ENCODE measurements around the gene HCAR2.
"Not testable (repeated sequence)": the region's sequence is repeated elsewhere in the genome, so short reads cannot be mapped to it uniquely, and the experiment has no call there.

The HCAR2 gene

DNA sequence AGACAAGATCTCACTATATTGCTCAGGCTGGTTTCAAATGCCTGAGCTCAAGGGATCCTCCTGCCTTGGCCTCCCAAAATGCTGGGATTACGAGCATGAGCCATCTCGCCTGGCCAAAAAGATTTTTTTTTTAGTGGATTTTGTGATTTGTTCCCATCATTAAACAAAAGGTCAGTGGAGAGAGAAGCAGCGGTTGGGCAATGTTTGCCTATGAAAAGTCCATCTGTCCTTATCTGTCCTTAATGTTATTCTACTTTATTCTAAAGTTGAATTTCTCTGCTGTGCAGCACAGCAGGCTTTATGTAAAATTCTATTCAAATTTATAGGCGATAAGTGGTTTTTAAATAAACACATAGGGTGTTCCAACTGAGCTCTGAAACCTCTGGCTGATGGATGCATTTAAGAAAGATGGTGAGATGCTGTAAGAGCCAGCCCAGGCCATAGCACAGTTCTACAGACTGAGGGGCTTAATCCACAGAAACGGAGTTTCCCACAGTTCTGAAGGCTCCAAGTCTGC lies 18.8 kb downstream of the HCAR2 start:
- ChIA-PET CTCF (no interaction called here), POLR2A (no interaction called here)
- TF ChIP-seq ARNT (IDR thresholded peaks at IDR 0.05) = no peak
- no peak for TF ChIP-seq FOXM1 (IDR thresholded peaks at IDR 0.05; ENCODE audit: borderline replicate concordance)
- TF ChIP-seq ELF4 (IDR thresholded peaks at IDR 0.05) = no peak
- no peak for TF ChIP-seq SP1 (IDR thresholded peaks at IDR 0.05)
- no peak for TF ChIP-seq ZNF384 (IDR thresholded peaks at IDR 0.05)
- no peak for TF ChIP-seq BHLHE40 (IDR thresholded peaks at IDR 0.05; ENCODE audit: borderline replicate concordance)
- TF ChIP-seq TARDBP (IDR thresholded peaks at IDR 0.05) = no peak
- TF ChIP-seq LEF1 (IDR thresholded peaks at IDR 0.05; ENCODE audit: borderline replicate concordance) = no peak
- TF ChIP-seq, protein P1, sequence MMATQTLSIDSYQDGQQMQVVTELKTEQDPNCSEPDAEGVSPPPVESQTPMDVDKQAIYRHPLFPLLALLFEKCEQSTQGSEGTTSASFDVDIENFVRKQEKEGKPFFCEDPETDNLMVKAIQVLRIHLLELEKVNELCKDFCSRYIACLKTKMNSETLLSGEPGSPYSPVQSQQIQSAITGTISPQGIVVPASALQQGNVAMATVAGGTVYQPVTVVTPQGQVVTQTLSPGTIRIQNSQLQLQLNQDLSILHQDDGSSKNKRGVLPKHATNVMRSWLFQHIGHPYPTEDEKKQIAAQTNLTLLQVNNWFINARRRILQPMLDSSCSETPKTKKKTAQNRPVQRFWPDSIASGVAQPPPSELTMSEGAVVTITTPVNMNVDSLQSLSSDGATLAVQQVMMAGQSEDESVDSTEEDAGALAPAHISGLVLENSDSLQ (IDR thresholded peaks at IDR 0.05) = no peak
- no peak for TF ChIP-seq FOXK2 (IDR thresholded peaks at IDR 0.05)
- no peak for TF ChIP-seq HDGF (IDR thresholded peaks at IDR 0.05; ENCODE audit: borderline replicate concordance)
- TF ChIP-seq CTBP1 (IDR thresholded peaks at IDR 0.05; ENCODE audit: borderline replicate concordance) = no peak
- no peak for TF ChIP-seq FOXA1 (IDR thresholded peaks at IDR 0.05)
- DNase-seq (ENCODE audit: extremely low spot score) = no peak

DNA sequence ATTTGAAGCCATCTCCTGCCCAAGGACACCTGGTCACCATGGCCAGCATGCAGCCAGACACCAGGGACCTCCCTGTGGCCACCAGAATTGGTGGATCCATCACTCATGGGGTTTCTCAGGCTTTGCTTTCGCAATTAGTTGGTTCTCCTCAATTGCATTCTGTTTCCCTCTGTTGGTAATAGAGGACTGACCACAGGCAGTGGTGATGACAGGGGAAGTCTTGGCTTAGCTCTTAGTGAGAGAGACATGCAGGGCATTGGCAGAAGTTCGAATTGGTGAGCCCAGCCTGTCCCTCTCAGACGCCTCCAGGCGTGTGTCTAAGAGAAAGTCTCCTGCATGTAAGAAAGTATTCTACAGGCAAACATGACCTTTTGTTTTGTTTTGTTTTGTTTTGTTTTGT lies 21.3 kb downstream of the HCAR2 start:
- POLR2A ChIA-PET = no interaction called here
- no peak for DNase-seq (ENCODE audit: extremely low spot score)
- CTCF ChIA-PET = no interaction called here
- TF ChIP-seq SP1 (IDR thresholded peaks at IDR 0.05) (no peak), LEF1 (IDR thresholded peaks at IDR 0.05; ENCODE audit: borderline replicate concordance) (no peak), ZNF384 (IDR thresholded peaks at IDR 0.05) (no peak), FOXA1 (IDR thresholded peaks at IDR 0.05) (no peak), ARNT (IDR thresholded peaks at IDR 0.05) (no peak), FOXM1 (IDR thresholded peaks at IDR 0.05; ENCODE audit: borderline replicate concordance) (no peak), HDGF (IDR thresholded peaks at IDR 0.05; ENCODE audit: borderline replicate concordance) (no peak), NFRKB (IDR thresholded peaks at IDR 0.05) (no peak), CTBP1 (IDR thresholded peaks at IDR 0.05; ENCODE audit: borderline replicate concordance) (no peak), L3MBTL2 (conservative IDR thresholded peaks at IDR 0.05) (no peak), FOXK2 (IDR thresholded peaks at IDR 0.05) (no peak), BHLHE40 (IDR thresholded peaks at IDR 0.05; ENCODE audit: borderline replicate concordance) (no peak), TARDBP (IDR thresholded peaks at IDR 0.05) (no peak), SUZ12 (IDR thresholded peaks at IDR 0.05) (no peak), ELF4 (IDR thresholded peaks at IDR 0.05) (no peak)
- TF ChIP-seq, protein P1 (IDR thresholded peaks at IDR 0.05) = no peak

DNA sequence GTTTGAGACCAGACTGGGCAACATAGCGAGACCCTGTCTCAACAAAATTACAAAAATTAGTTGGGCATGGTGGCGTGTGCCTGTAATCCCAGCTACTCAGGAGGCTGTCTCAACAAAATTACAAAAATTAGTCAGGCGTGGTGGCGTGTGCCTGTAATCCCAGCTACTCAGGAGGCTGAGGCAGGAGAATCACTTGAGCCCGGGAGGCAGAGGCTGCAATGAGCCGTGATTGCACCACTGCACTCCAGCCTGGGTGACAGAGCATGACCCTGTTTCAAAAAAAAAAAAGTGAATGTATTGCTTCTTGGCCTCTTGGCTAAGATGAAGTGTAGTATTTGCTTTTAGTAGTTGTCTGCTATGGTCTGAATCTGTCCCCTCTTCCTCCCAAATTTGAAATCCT lies 22.2 kb downstream of the HCAR2 start:
- CTCF ChIA-PET; DNase-seq (ENCODE audit: extremely low spot score); POLR2A ChIA-PET: not testable (repeated sequence)

DNA sequence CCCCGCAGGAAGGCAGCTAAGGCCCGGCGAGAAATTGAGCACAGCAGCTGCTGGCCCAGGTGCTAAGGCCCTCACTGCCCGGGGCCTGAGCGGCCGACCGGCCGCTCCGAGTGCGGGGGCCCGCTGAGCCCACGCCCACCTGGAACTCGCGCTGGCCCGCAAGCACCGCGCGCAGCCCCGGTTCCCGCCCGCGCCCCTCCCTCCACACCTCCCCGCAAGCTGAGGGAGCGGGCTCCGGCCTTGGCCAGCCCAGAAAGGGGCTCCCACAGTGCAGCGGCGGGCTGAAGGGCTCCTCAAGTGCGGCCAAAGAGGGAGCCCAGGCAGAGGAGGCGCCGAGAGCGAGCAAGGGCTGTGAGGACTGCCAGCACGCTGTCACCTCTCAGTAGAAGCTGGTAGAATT lies 26.4 kb downstream of the HCAR2 start:
- CTCF ChIA-PET = interaction anchor here (0.6 kb wide), 1 partner anchor 11 kb away, joined by 3 read pairs; no protein-coding TSS in a partner anchor
- DNase-seq (ENCODE audit: extremely low spot score); POLR2A ChIA-PET: not testable (repeated sequence)

DNA sequence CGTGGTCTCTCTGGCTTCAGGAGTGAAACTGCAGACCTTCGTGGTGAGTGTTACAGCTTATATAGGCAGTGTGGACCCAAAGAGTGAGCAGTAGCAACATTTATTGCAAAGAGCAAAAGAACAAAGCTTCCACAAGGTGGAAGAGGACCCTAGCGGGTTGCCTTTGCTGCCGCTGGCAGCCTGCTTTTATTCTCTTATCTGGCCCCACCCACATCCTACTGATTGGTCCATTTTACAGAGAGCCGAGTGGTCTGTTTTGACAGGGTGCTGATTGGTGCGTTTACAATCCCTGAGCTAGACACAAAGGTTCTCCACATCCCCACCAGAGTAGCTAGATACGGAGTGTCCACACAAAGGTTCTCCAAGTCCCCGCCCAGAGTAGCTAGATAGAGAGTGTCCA lies 27.1 kb downstream of the HCAR2 start:
- POLR2A ChIA-PET; CTCF ChIA-PET; DNase-seq (ENCODE audit: extremely low spot score): not testable (repeated sequence)

DNA sequence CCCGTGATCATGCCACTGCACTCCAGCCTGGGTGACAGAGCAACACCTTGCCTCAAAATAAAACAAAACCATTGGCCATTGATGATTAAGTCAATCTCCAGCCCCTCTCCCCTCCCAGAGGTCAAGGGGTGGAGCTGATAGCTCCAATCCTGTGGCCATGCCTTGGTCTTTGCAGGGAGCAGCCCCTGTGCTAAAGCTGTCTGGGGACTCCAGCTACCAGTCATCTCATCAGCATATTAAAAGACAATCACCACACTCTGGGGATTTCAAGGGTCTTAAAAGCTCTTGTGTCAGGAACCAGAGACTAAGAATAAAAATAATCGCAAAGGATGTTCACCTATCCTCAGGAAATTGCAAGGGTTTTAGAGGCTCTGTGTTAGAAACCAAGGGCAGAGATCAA lies 30.6 kb downstream of the HCAR2 start:
- no peak for TF ChIP-seq ARNT (IDR thresholded peaks at IDR 0.05)
- CTCF ChIA-PET = no interaction called here
- POLR2A ChIA-PET = no interaction called here
- no peak for DNase-seq (ENCODE audit: extremely low spot score)

DNA sequence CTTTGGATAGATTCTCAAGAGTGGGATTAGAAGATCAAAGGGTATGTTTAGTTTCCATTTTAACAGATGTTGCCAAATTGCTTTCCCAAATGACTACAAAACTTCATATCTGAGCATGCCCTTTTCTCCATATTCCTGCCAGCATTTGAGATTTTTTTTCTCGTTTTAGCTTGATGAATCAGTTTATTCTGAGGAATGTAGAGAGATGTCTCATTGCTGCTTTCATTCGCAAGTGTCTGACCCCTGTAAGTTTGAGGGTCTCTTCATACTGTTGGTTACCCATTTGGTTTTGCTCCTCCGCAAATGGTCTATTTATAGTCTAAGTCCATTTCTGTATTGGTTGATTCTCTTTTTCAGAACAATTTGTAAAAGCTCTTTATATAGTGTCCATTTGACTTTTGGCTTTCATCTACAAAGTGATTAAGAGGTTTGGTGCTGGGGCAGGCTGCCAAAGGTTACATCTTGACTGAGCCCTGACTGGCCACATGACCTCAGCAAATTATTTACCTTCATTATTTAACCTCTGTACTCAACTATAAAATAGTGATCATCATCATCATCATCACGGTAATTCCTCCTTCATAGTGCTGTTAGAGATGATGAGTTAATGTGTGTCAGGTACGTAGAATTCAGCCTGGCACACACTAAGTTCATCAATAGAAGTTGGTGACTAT lies 33.6 kb downstream of the HCAR2 start:
- POLR2A ChIA-PET = no interaction called here
- DNase-seq (ENCODE audit: extremely low spot score) = no peak
- no peak for TF ChIP-seq ARNT (IDR thresholded peaks at IDR 0.05)
- no peak for TF ChIP-seq SP1 (IDR thresholded peaks at IDR 0.05)
- no peak for TF ChIP-seq FOXK2 (IDR thresholded peaks at IDR 0.05)
- no peak for TF ChIP-seq SUZ12 (IDR thresholded peaks at IDR 0.05)
- TF ChIP-seq FOXA1 (IDR thresholded peaks at IDR 0.05) = no peak
- no peak for TF ChIP-seq NFRKB (IDR thresholded peaks at IDR 0.05)
- no peak for TF ChIP-seq BHLHE40 (IDR thresholded peaks at IDR 0.05; ENCODE audit: borderline replicate concordance)
- no peak for TF ChIP-seq ZNF384 (IDR thresholded peaks at IDR 0.05)
- TF ChIP-seq LEF1 (IDR thresholded peaks at IDR 0.05; ENCODE audit: borderline replicate concordance) = no peak
- no peak for TF ChIP-seq HDGF (IDR thresholded peaks at IDR 0.05; ENCODE audit: borderline replicate concordance)
- no peak for TF ChIP-seq ELF4 (IDR thresholded peaks at IDR 0.05)
- TF ChIP-seq TARDBP (IDR thresholded peaks at IDR 0.05) = no peak
- TF ChIP-seq CTBP1 (IDR thresholded peaks at IDR 0.05; ENCODE audit: borderline replicate concordance) = no peak
- TF ChIP-seq L3MBTL2 (conservative IDR thresholded peaks at IDR 0.05) = no peak
- no peak for TF ChIP-seq FOXM1 (IDR thresholded peaks at IDR 0.05; ENCODE audit: borderline replicate concordance)
- TF ChIP-seq, protein P1 (IDR thresholded peaks at IDR 0.05) = no peak
- CTCF ChIA-PET = no interaction called here

Data from HEK293T (cell line).